ENCODE results near the gene NRXN3.

- TF ChIP-seq CTCF (conservative IDR thresholded peaks at IDR 0.05; ENCODE audit: low read depth, low read length), result no peak
- TF ChIP-seq EZH2 (IDR thresholded peaks at IDR 0.05; ENCODE audit: low read length, unreplicated experiment), result no peak
- TF ChIP-seq EZH2phosphoT487 (IDR thresholded peaks at IDR 0.05; ENCODE audit: borderline replicate concordance, low read length), result no peak
Measured at GRCh38 chr14:79407572-79407971, 1237.4 kb downstream of the NRXN3 start.
